Mesendoderm (in vitro differentiated cells): Measurements from ENCODE around the gene ABCC1.
"Not testable (repeated sequence)": the region's sequence is repeated elsewhere in the genome, so short reads cannot be mapped to it uniquely, and the experiment has no call there.

Source experiments
- DNase-seq: peaks from one replicate; pipeline ENCODE4 v3.0.0; 2013
- H2AK5ac ChIP-seq: 2 replicates; pipeline ENCODE4 v1.6.1; 2013; ENCODE audit warnings: low read length, inconsistent platforms
- H2BK120ac ChIP-seq: 2 replicates; pipeline ENCODE4 v1.6.1; 2013; ENCODE audit warnings: low read depth, mild to moderate bottlenecking, low read length, moderate library complexity, mixed read lengths
- H2BK15ac ChIP-seq: replicated peaks from 2 replicates; pipeline ENCODE4 v1.6.1; 2013; ENCODE audit warnings: low read depth, mild to moderate bottlenecking, moderate library complexity
- H2BK5ac ChIP-seq: 2 replicates; pipeline ENCODE4 v1.6.1; 2013; ENCODE audit warnings: low read length, inconsistent platforms
- H3K18ac ChIP-seq: 2 replicates; pipeline ENCODE4 v1.6.1; 2013; ENCODE audit warnings: mild to moderate bottlenecking, low read length, mixed read lengths
- H3K23ac ChIP-seq: one replicate; pipeline ENCODE4 v1.6.1; 2013; ENCODE audit warnings: low read length
- H3K27ac ChIP-seq: 2 replicates; pipeline ENCODE4 v1.5.1; 2013; ENCODE audit warnings: low read depth, mild to moderate bottlenecking, inconsistent platforms, low read length, moderate library complexity
- H3K27me3 ChIP-seq: 2 replicates; pipeline ENCODE4 v1.6.1; 2013; ENCODE audit warnings: low read length, control low read depth, mild to moderate bottlenecking, inconsistent platforms; ENCODE audit not compliant: insufficient read depth, poor library complexity
- H3K36me3 ChIP-seq: 2 replicates; pipeline ENCODE4 v1.6.1; 2013; ENCODE audit warnings: low read length, inconsistent platforms; ENCODE audit not compliant: control insufficient read depth, insufficient read depth
- H3K4ac ChIP-seq: one replicate; pipeline ENCODE4 v1.6.1; 2013; ENCODE audit warnings: low read depth, mild to moderate bottlenecking, low read length, moderate library complexity
- H3K4me1 ChIP-seq: 2 replicates; pipeline ENCODE4 v1.6.1; 2013; ENCODE audit warnings: low read depth, low read length, inconsistent platforms; ENCODE audit not compliant: control insufficient read depth
- H3K4me2 ChIP-seq: 2 replicates; pipeline ENCODE4 v1.6.1; 2013; ENCODE audit warnings: low read length
- H3K4me3 ChIP-seq: 2 replicates; pipeline ENCODE4 v1.5.1; 2013; ENCODE audit warnings: mild to moderate bottlenecking, low read length
- H3K56ac ChIP-seq: one replicate; pipeline ENCODE4 v1.6.1; 2013; ENCODE audit warnings: low read length
- H3K79me1 ChIP-seq: 2 replicates; pipeline ENCODE4 v1.6.1; 2013; ENCODE audit warnings: low read length, inconsistent platforms
- H3K79me2 ChIP-seq: 2 replicates; pipeline ENCODE4 v1.6.1; 2013; ENCODE audit warnings: mild to moderate bottlenecking, low read length; ENCODE audit not compliant: control insufficient read depth, insufficient read depth
- H3K9ac ChIP-seq: 2 replicates; pipeline ENCODE4 v1.6.1; 2013; ENCODE audit warnings: low read length, inconsistent platforms
- H4K5ac ChIP-seq: one replicate; pipeline ENCODE4 v1.6.1; 2013; ENCODE audit warnings: low read length
- H4K8ac ChIP-seq: one replicate; pipeline ENCODE4 v1.6.1; 2013; ENCODE audit warnings: low read depth, mild to moderate bottlenecking, control low read depth, low read length, moderate library complexity
- WGBS: extraction: QIAGEN DNeasy Blood & Tissue Kit; methylation state at CpG from one replicate; pipeline ENCODE4 v1.1.7; 2013; ENCODE audit warnings: low lambda C conversion rate, missing lambda C conversion rate; ENCODE audit not compliant: insufficient coverage; ENCODE audit errors: extremely low coverage; 5-methylcytosine and 5-hydroxymethylcytosine counted together

Gene ABCC1

DNA sequence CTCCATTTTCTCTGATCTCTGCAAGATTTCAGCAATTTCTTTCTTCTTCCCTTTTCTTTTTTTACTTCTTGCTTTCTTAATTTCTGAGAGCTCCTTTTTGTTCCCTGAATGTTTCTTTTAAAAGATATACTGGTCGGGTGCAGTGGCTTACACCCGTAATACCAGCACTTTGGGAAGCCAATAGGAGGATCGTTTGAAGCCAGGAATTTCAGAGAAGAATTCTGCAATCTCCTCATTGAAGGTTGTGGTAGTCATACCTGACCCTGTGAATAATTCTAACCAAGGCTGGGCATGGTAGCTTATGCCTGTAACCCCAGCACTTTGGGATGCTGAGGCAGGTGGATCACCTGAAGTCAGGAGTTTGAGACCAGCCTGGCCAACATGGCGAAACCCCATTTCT lies 15.6 kb upstream of the ABCC1 start:
- Histone ChIP-seq H3K27ac (no peak overlapping the region), H3K18ac (no peak overlapping the region), H3K36me3 (no peaks in the 10 kb centered on the region), H2AK5ac (no peak overlapping the region), H3K23ac (no peak overlapping the region), H3K56ac (no peak overlapping the region), H3K4me1 (no peaks in the 10 kb centered on the region), H3K9ac (no peak overlapping the region), H3K4ac (no peak overlapping the region), H2BK120ac (no peak overlapping the region), H3K4me2 (no peak overlapping the region), H4K5ac (no peak overlapping the region), H2BK15ac (no peak overlapping the region), H3K27me3 (no peaks in the 10 kb centered on the region), H3K79me2 (no peaks in the 10 kb centered on the region), H3K79me1 (no peaks in the 10 kb centered on the region), H2BK5ac (no peak overlapping the region), H4K8ac (no peak overlapping the region), H3K4me3 (no peak overlapping the region)
- WGBS: no CpG with 5 or more reads among the region's 4 CpGs
- no peak for DNase-seq

GRCh38 chr16:15934991-15935390 lies 14.4 kb upstream of the ABCC1 start:
- H3K36me3 ChIP-seq: no peaks in the 10 kb centered on the region
- no peaks in the 10 kb centered on the region for H3K79me2 ChIP-seq
- no peak overlapping the region for H4K5ac ChIP-seq
- no peak overlapping the region for H4K8ac ChIP-seq
- no peak overlapping the region for H3K4me2 ChIP-seq
- no peak for DNase-seq
- no peak overlapping the region for H2BK15ac ChIP-seq
- H3K56ac ChIP-seq: no peak overlapping the region
- H3K27ac ChIP-seq: no peak overlapping the region
- no peak overlapping the region for H2BK5ac ChIP-seq
- H3K18ac ChIP-seq: no peak overlapping the region
- H3K4me3 ChIP-seq: no peak overlapping the region
- no peaks in the 10 kb centered on the region for H3K79me1 ChIP-seq
- no peak overlapping the region for H3K9ac ChIP-seq
- H2BK120ac ChIP-seq: no peak overlapping the region
- no peak overlapping the region for H2AK5ac ChIP-seq
- H3K4ac ChIP-seq: no peak overlapping the region
- no peaks in the 10 kb centered on the region for H3K27me3 ChIP-seq
- no peak overlapping the region for H3K23ac ChIP-seq
- no peaks in the 10 kb centered on the region for H3K4me1 ChIP-seq

DNA sequence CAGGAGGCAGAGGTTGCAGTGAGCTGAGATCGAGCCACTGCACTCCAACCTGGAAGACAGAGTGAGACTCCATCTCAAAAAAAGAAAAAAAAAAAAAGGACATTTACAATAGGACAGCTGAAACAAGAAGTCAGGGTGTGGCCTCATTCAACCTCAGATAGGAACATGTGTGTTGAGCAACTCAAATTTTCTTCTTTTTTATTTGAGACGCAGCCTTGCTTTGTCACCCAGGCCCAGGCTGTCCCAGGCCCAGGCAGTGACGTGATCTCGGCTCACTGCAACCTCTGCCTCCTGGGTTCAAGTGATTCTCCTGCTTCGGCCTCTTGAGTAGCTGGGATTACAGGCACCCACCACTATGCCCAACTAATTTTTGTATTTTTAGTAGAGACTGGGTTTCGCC lies 12.6 kb upstream of the ABCC1 start:
- H3K27me3 ChIP-seq, H3K27ac ChIP-seq, H2BK120ac ChIP-seq, H3K23ac ChIP-seq, H4K5ac ChIP-seq, H3K4me1 ChIP-seq, H3K4me2 ChIP-seq, H3K4ac ChIP-seq, H3K4me3 ChIP-seq, H3K79me1 ChIP-seq, H3K79me2 ChIP-seq, H2BK5ac ChIP-seq, H3K9ac ChIP-seq, DNase-seq, H3K56ac ChIP-seq, H2BK15ac ChIP-seq, H3K36me3 ChIP-seq, H3K18ac ChIP-seq, H4K8ac ChIP-seq, H2AK5ac ChIP-seq: not testable (repeated sequence)
- no CpG with 5 or more reads among the region's 6 CpGs for WGBS

- Histone ChIP-seq H3K4me3 (no peak overlapping the region), H3K27me3 (no peaks in the 10 kb centered on the region), H3K36me3 (no peaks in the 10 kb centered on the region), H3K18ac (no peak overlapping the region), H3K56ac (no peak overlapping the region), H3K79me1 (no peaks in the 10 kb centered on the region), H3K4me1 (no peaks in the 10 kb centered on the region), H3K4me2 (no peak overlapping the region), H3K23ac (no peak overlapping the region), H2BK120ac (no peak overlapping the region), H4K8ac (no peak overlapping the region), H3K4ac (no peak overlapping the region), H3K9ac (no peak overlapping the region), H2BK5ac (no peak overlapping the region), H2BK15ac (no peak overlapping the region), H3K79me2 (no peaks in the 10 kb centered on the region), H2AK5ac (no peak overlapping the region), H4K5ac (no peak overlapping the region), H3K27ac (no peak overlapping the region)
- DNase-seq: no peak
- no CpG with 5 or more reads among the region's 6 CpGs for WGBS
Observed at GRCh38 chr16:15942931-15943690, 6.3 kb upstream of the ABCC1 start.

DNA sequence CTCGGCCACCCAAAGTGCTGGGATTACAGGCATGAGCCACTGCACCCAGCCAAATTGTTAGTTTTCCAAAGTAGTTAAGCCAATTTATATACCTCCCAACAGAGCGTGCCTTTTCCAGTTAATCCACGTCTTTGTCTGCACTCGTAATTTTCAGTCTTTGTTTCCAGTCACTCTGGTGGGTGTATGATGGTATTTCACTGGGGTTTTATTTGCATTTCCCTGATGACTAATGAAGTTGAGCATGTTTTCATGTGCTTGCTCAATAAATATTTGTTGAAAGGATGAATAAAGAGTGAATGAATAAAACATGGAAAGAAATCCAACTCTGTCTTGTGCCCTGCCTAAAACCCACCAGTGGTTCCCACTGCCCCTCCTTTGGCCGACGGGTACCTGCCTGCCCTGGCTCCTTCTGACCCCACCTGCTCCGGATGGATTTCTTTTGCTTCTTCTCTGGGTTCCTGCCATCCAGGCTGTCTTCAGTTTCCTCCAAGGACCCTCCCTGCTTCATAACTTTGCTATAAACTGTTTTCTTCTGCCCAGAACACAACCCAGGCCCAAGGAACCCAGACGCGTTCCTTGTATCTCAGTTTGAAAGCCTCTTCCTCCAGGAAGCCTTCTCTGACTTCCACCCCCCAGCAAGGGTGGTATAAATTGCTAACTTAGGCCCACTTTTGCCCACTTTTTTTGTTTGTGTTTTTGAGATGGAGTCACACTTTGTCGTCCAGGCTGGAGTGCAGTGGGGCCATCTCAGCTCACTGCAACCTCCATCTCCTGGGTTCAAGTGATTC lies 3.0 kb upstream of the ABCC1 start:
- Histone ChIP-seq H3K23ac (no peak overlapping the region), H3K9ac (no peak overlapping the region), H3K4me2 (no peak overlapping the region), H3K79me2 (peaks cover 18% of the 10 kb centered on the region), H3K4me3 (no peak overlapping the region), H3K79me1 (peaks cover 3% of the 10 kb centered on the region), H3K18ac (no peak overlapping the region), H3K27ac (no peak overlapping the region), H3K36me3 (no peaks in the 10 kb centered on the region), H3K56ac (no peak overlapping the region), H4K5ac (no peak overlapping the region), H3K27me3 (no peaks in the 10 kb centered on the region), H2BK15ac (no peak overlapping the region), H2AK5ac (no peak overlapping the region), H4K8ac (no peak overlapping the region), H3K4ac (no peak overlapping the region), H3K4me1 (no peaks in the 10 kb centered on the region), H2BK120ac (no peak overlapping the region), H2BK5ac (no peak overlapping the region)
- DNase-seq: no peak
- WGBS: no CpG with 5 or more reads among the region's 10 CpGs
